HG03342 (cell line): ENCODE measurements around the gene ZNF692.
"Not testable (repeated sequence)": the region's sequence is repeated elsewhere in the genome, so short reads cannot be mapped to it uniquely, and the experiment has no call there.

Experiments
- ATAC-seq: cut with Tn5 transposase; IDR thresholded peaks from one replicate; pipeline ENCODE4 v1.9.1; 2021; ENCODE audit warnings: mild to moderate bottlenecking, moderate library complexity; ENCODE audit not compliant: unreplicated experiment

The ZNF692 gene

GRCh38 chr1:248858891-248859889, at the start of gene ZNF692:
TSS of gene ZNF692 (minus strand) at chr1:248859085. CDS start at chr1:248858309, 776 bp downstream.
- ATAC-seq: peak; percentile 84

GRCh38 chr1:248906753-248907661, 48.1 kb upstream of the ZNF692 start:
- peak; percentile 18 for ATAC-seq

GRCh38 chr1:248906009-248906752, 47.3 kb upstream of the ZNF692 start, which contains the start of gene PGBD2:
TSS of gene PGBD2 (plus strand) at chr1:248906235. CDS start at chr1:248913863, 7,628 bp downstream.
- peak; percentile 92 for ATAC-seq

GRCh38 chr1:248905662-248906008, 46.8 kb upstream of the ZNF692 start:
- no peak for ATAC-seq

GRCh38 chr1:248904437-248905216, 45.7 kb upstream of the ZNF692 start:
- no peak for ATAC-seq

GRCh38 chr1:248901578-248901977, 42.7 kb upstream of the ZNF692 start:
- ATAC-seq: no peak

GRCh38 chr1:248900637-248901036, 41.8 kb upstream of the ZNF692 start:
- ATAC-seq: no peak

GRCh38 chr1:248897412-248898337, 38.8 kb upstream of the ZNF692 start:
- ATAC-seq: no peak

- no peak for ATAC-seq
Measured at GRCh38 chr1:248894837-248895236, 36.0 kb upstream of the ZNF692 start.

GRCh38 chr1:248892590-248892989, 33.7 kb upstream of the ZNF692 start:
- no peak for ATAC-seq

GRCh38 chr1:248891758-248892157, 32.9 kb upstream of the ZNF692 start:
- no peak for ATAC-seq

- ATAC-seq: no peak
Measured at GRCh38 chr1:248890549-248891498, 31.9 kb upstream of the ZNF692 start.

- ATAC-seq: not testable (repeated sequence)
Measured at GRCh38 chr1:248889914-248890243, 31.0 kb upstream of the ZNF692 start.

- no peak for ATAC-seq
Measured at GRCh38 chr1:248886237-248886895, 27.5 kb upstream of the ZNF692 start.

GRCh38 chr1:248885646-248886045, 26.8 kb upstream of the ZNF692 start:
- no peak for ATAC-seq

- ATAC-seq: no peak
Measured at GRCh38 chr1:248884632-248885295, 25.9 kb upstream of the ZNF692 start.

GRCh38 chr1:248882427-248882826, 23.5 kb upstream of the ZNF692 start:
- ATAC-seq: not testable (repeated sequence)
